ENCODE results near the gene HAGHL.

HAGHL gene

DNA sequence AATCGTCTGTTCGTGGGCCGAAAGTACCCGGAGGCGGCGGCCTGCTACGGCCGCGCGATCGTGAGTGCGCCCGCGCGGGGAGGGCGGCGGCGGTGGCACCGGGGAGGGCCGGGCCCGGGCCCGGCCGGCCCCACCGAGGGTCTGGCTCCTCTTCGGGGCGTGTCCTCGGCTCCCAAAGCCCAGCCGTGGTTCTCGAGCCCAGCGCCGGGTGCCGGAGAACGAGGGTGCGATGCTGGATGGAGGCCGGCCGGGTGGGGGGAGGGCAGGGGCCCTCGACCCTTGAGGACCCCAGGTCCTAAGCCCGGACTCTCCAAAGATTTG, 46.3 kb upstream of the HAGHL start:
- DNase-seq (ENCODE audit: low read depth), result no peak
- H3K4me3 ChIP-seq (ENCODE audit: low read depth, low read length), result peak overlapping the region; percentile 55
- in situ Hi-C loops (cut with HindIII; ENCODE audit: low sequenced_read_pairs), result no loop called here
- no peak for TF ChIP-seq CTCF (IDR thresholded peaks at IDR 0.05; ENCODE audit: low read depth, low read length, missing control alignments)

DNA sequence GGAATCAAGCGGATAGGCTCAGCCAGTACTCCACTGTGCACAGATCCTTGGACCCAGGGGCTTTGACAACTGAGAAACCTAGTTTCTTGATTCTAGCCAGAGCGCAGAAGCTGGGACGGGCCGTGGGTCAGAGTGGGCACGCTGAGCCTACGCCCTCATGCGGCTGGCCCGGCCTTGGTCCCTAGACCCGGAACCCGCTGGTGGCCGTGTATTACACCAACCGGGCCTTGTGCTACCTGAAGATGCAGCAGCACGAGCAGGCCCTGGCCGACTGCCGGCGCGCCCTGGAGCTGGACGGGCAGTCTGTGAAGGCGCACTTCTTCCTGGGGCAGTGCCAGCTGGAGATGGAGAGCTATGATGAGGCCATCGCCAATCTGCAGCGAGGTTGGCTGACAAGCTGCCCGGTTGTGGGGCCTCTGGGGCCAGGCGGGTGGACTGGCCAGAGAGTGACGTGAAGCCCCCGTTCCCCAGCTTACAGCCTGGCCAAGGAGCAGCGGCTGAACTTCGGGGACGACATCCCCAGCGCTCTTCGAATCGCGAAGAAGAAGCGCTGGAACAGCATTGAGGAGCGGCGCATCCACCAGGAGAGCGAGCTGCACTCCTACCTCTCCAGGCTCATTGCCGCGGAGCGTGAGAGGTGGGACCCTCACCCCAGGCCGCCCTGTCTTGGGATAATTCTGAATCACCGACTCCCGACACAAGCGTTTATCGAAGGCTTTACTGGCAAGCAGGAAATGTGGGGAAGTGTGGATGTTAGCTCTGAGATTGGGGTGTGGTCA, 45.8 kb upstream of the HAGHL start:
- in situ Hi-C loops (cut with HindIII; ENCODE audit: low sequenced_read_pairs), result no loop called here
- DNase-seq (ENCODE audit: low read depth), result no peak
- peak overlapping the region; percentile 55 for H3K4me3 ChIP-seq (ENCODE audit: low read depth, low read length)
- peak; percentile 16 for TF ChIP-seq CTCF (IDR thresholded peaks at IDR 0.05; ENCODE audit: low read depth, low read length, missing control alignments)

GRCh38 chr16:681746-682427, 45.0 kb upstream of the HAGHL start:
- TF ChIP-seq CTCF (IDR thresholded peaks at IDR 0.05; ENCODE audit: low read depth, low read length, missing control alignments), result no peak
- in situ Hi-C loops (cut with HindIII; ENCODE audit: low sequenced_read_pairs), result no loop called here
- DNase-seq (ENCODE audit: low read depth), result no peak
- H3K4me3 ChIP-seq (ENCODE audit: low read depth, low read length), result peak overlapping the region; percentile 55

GRCh38 chr16:682493-683395, 44.2 kb upstream of the HAGHL start:
- H3K4me3 ChIP-seq (ENCODE audit: low read depth, low read length), result peak overlapping the region; percentile 55

DNA sequence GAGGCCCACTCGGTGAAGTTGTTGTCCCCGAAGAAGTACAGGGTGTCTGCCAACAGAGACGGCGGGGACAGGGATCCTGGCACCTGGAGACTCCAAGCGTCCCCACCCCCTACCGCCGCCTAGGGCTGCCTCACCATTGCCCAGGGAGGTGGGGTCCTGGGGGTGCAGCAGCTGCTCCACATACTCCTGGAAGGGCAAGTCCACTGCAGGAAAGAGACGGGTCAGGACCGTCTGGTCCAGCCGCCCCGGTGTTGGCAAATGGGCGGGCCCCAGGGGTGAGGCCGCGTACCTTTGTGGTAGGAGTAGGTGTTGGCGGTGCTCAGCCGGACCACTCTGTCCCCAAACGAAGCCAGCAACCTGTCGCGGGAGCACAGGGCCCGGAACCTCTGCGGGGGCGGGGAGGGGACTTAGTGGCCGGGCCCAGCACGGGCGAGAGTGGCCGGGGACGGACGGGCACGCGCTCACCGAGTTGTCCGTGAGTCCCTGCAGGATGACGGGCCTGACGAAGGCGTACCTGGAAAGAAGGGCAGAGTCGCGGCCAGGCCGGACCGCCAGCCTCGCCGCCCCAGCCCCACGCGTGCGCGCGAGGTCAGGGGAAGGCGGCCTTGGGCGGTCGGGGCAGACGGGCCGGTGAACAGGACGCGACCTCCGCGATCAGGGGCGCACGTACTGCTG, 43.4 kb upstream of the HAGHL start:
- in situ Hi-C loops (cut with HindIII; ENCODE audit: low sequenced_read_pairs), result no loop called here
- DNase-seq (ENCODE audit: low read depth), result no peak

More at GRCh38 chr16:682493-683395, 44.2 kb upstream of the HAGHL start:
- TF ChIP-seq CTCF (IDR thresholded peaks at IDR 0.05; ENCODE audit: low read depth, low read length, missing control alignments), result no peak
- DNase-seq (ENCODE audit: low read depth), result no peak
- in situ Hi-C loops (cut with HindIII; ENCODE audit: low sequenced_read_pairs), result no loop called here

More for the DNA sequence above, 43.4 kb upstream of the HAGHL start:
- no peak for TF ChIP-seq CTCF (IDR thresholded peaks at IDR 0.05; ENCODE audit: low read depth, low read length, missing control alignments)
- peak overlapping the region; percentile 55 for H3K4me3 ChIP-seq (ENCODE audit: low read depth, low read length)
